AG10803 (cell line): ENCODE data around the gene CNTNAP2.

Source experiments
- DNase-seq: peaks from one replicate; pipeline ENCODE4 v3.0.0; 2010; ENCODE audit warnings: low read depth
- H3K4me3 ChIP-seq: 2 replicates; pipeline ENCODE4 v1.5.1; 2011; ENCODE audit warnings: mild to moderate bottlenecking, low read length, control low read depth
- CTCF ChIP-seq: conservative IDR thresholded peaks from 2 replicates; pipeline ENCODE4 v1.5.1; 2011; ENCODE audit warnings: mild to moderate bottlenecking, low read length, control low read depth, inconsistent platforms

The CNTNAP2 gene

GRCh38 chr7:146123715-146124114, 7.1 kb downstream of the CNTNAP2 start:
- no peak overlapping the region for H3K4me3 ChIP-seq
- TF ChIP-seq CTCF = no peak
- no peak for DNase-seq

- no peak for DNase-seq
- no peak for TF ChIP-seq CTCF
Observed at GRCh38 chr7:146126767-146127509, 10.3 kb downstream of the CNTNAP2 start.

GRCh38 chr7:146129296-146129695, 12.7 kb downstream of the CNTNAP2 start:
- no peak for DNase-seq
- no peak for TF ChIP-seq CTCF
- H3K4me3 ChIP-seq = no peak overlapping the region

More at GRCh38 chr7:146126767-146127509, 10.3 kb downstream of the CNTNAP2 start:
- no peak overlapping the region for H3K4me3 ChIP-seq

GRCh38 chr7:146129997-146130396, 13.4 kb downstream of the CNTNAP2 start:
- no peak overlapping the region for H3K4me3 ChIP-seq
- no peak for DNase-seq
- no peak for TF ChIP-seq CTCF

GRCh38 chr7:146131701-146132100, 15.1 kb downstream of the CNTNAP2 start:
- DNase-seq = no peak
- no peak for TF ChIP-seq CTCF
- no peak overlapping the region for H3K4me3 ChIP-seq

- H3K4me3 ChIP-seq = no peak overlapping the region
- DNase-seq = no peak
- TF ChIP-seq CTCF = no peak
Observed at GRCh38 chr7:146136357-146136875, 19.8 kb downstream of the CNTNAP2 start.

GRCh38 chr7:146138926-146139325, 22.3 kb downstream of the CNTNAP2 start:
- H3K4me3 ChIP-seq = no peak overlapping the region
- DNase-seq = no peak
- no peak for TF ChIP-seq CTCF
